NCI-H446 treated with DMSO at 0.1 percent for 48 hours (cell line): ENCODE measurements around the gene IL36A.

Source experiments
- DNase-seq: peaks from one replicate; lab custom pipeline; 2025; lab: John Stamatoyannopoulos, UW

The IL36A gene

DNA sequence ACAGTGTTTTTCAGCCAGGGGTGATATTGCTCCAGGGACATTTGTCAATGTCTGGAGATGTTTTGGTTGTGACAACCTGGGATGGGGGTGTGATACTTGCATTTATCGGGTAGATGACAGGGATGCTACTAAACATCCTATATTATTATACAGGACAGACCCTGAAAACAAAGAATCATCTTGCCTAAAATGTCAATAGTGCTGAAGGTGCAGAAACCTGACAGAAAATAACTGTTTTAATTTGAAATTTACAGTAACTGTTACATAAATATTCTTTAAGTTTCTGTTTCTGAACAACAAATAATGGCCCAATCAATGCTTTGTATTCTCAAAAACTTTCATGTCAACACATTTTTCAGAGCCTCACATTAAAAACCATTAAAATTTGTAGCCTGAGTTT, 2.0 kb downstream of the IL36A start:
- no peak for DNase-seq

DNA sequence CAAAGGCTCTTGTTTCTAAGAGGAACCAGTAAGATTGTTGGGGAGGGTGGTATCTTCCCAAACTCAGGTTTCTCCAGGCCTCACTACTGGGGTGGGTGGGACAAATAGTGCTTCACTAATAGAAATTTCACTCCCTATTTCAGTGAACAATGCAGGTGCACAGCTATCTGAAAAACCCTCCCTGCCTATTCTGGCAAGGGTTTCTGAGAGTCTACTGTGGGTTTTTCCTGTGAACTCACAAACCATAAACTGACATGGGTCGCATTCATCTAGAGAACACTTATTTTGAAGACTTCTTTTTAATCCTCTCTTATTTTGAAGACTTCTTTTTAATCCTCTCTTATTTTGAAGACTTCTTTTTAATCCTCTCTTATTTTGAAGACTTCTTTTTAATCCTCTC, 4.4 kb downstream of the IL36A start:
- DNase-seq: no peak

DNA sequence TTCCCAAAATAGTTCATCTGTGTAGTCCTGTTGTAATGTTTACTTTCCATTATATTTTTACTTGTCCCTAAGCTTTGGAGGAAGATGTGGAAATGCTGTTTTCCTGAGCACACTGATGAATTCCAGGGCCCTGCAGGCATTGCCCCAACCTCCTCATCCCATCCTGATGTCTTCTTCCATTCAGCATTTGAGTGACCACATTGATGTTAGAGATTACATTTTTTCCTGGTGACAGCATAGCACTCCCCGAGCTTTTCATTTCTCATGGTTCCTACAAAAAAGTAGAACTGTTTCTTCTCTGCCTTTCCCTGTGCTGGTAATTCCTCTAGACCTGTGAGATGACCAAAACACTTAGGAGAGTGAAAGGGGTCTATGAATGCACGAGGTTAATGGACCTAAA, 4.8 kb downstream of the IL36A start:
- DNase-seq: no peak

DNA sequence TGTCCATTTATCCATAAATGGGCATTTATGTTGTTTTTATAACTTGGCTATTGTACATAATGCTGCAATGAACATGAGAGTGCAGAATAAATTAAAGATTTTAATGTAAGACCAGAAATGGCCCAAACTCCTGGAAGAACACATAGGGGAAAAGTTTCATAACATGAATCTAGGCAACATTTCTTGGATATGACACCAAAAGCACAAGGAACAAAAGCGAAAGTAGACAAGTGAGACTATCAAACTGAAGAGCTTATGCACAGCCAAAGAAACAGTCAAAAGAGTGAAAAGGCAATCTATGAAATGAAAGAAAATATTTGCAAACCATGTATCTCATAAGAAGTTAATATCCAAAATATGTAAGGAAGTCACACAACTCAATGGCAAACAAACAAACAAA, 5.8 kb downstream of the IL36A start:
- DNase-seq: no peak

DNA sequence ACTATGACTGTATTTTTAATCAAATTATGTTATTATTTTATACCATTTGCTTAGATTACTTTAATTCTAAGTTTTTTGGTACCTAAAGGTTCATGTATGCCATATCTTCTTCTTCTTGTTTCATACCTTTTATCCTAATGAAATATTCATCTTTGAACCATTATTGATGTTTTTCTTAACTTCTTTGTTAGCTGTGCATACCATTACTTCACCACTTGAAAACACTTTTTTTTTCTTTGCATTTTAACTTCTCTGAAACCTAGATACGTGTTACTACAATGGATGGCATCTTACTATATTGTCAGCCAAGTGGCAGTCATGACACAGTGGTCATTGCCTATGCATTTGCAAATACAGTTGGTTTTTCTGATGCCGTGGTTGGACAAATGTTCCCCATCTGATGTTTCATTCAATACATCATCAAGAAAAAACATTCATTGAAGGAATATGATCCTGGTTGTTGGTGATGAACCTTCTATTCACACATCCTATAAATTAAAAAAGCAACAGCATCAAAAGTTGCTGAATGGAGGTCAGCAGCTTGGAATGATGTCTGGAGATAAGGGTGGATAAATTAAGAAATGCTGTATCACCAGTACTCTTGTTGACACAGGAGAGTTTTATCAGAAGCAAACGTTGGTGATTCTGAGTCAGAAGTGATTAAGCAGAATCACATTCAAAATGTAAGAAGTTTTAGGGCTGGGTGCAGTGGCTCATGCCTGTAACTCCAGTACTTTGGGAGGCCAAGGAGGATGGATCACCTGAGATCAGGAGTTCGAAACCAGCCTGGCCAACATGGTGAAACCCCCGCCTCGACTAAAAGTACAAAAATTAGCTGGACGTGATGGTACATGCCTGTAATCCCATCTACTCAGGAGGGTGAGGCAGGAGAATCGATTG, 7.4 kb downstream of the IL36A start:
- DNase-seq: no peak

DNA sequence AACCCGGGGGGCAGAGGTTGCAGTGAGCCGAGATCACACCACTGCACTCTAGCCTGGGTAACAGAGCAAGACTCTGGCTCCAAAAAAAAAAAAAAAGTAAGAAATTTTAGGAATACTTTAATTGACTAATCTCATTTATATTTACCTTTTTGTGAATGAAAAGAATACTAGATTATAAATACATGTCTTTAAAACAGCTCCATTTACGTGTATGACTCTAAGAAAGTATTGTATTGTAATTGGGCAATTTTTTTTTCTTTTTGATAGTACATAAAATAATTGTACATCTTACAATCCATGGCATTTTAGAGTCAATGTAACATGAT, 8.0 kb downstream of the IL36A start:
- no peak for DNase-seq

DNA sequence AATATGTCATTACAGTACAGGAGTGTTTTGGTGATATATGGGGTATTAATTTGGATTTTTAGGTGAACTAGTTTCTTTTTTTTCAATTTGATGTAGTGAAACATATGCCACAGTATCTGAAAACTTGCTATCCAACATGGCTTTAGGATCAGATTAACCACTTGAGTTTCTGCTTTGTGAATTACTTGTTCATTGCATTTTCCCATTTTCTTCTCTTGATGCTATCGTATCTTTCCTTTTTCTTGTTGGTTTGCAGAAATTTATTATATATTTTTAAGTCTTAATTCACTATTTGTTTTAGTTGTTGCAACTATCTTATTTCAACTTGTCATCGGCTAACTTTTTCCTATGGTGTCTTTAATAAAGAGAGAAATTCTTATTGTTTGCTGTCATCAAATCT, 8.8 kb downstream of the IL36A start:
- DNase-seq: no peak

DNA sequence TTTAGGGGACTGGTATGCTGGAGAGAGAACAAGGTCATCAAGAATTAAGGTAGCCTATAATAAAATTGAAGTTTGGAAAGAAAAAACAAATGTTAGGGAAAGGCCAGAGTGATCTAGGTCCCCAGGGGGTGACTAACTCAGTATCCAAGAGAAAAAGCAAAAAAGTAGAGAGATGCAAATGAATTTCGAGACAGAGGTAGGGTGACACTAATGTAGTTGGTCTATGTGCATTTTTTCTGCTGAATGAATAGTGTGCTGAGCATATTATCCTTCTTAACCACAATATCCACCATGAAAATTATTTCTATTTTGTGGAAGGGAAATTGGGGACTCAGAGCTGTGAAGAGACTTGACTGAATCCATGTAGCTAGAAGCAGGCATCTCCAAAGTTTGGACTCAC, 9.8 kb downstream of the IL36A start:
- DNase-seq: no peak

DNA sequence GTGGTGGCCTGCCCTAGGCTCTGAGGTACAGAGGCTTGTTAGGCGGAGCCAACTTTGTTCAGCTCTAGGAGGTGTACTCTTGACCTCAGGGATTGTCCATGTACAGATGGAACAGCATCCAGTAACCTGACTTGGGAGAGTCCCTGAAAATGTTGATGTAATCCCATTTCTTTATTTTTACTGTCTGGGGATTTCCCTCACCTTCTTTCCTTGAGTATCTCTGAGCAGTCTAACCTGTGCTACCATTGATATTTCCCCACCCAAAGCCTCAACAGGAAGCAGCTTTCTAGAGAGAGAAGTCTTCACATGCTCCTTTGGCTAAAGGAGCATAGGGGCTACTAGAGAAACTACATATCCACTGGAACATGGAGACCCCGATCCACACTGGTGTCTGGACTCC, 10.4 kb downstream of the IL36A start:
- DNase-seq: no peak

DNA sequence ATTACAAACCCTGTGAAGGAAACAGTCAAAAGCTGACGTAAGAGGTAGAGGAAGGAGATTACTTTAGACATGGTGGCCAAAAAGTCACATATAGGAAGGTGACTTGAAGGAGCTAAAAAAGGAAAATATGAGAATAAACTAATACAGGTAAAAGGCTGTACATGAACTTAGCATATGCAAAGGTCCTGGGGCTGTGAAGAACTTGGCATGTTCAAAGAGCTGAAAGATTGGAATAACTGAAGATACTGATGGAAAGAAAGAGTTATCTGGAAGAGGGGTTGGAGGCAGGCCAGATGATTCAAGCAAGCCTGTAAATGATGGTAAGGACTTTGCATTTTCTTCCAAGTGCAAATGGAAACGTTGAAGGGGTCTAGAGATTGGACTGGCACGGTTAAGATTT, 13.2 kb downstream of the IL36A start:
- DNase-seq: no peak

DNA sequence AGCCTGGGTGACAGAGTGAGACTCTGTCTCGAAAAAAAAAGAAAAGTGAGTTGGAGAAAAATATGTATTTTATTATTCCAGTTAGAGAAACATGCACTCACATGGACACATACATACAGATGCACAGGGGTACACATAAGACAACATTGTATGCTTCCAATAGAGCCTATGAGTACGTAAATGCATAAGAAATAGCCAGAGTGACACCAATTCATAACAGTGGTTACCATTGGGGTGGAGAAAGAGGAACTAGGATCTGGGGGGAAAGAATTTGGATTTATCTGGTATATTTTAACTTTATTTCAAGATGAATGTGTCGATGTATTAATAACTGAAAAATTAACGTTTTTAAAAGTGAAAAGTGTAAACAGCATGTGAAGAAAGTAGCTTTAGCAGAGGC, 16.1 kb downstream of the IL36A start:
- no peak for DNase-seq

DNA sequence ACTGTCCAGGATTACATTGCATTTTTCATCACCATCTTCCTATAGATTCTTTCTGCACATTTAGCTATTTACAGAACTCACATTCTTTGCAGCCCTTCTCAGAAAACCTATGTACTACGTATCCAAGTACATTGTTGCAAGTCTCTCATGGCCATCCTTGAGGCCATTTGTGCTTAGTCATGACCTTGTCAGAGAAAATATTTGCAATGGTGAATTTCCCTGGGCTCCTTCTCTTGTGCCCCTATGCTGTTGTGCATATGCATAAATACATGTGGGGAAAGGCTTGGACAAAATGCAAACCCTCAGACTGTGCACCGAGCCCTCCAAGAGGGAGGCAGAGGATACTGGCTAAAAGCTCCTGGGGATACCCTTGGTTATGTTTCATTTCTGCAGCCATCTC, 19.5 kb downstream of the IL36A start:
- DNase-seq: no peak

DNA sequence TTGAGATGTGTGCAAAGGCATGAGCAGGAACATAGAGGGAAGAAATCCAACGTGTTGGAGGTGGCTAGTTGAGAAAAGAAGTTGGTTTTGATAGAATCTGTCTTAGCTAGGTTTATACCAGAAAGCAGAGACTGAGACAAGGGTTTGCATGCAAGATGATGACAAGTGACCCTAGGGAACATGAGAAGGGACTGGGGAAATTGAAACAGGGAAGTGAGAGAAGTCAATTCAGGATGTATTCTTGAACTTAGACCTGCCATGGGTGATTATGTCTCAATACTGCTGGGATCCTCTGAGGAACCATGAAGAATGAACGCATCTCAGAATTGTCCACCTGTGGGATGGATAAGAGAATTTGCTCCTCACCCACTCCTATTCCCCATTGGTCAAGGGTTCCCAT, 20.5 kb downstream of the IL36A start:
- no peak for DNase-seq

DNA sequence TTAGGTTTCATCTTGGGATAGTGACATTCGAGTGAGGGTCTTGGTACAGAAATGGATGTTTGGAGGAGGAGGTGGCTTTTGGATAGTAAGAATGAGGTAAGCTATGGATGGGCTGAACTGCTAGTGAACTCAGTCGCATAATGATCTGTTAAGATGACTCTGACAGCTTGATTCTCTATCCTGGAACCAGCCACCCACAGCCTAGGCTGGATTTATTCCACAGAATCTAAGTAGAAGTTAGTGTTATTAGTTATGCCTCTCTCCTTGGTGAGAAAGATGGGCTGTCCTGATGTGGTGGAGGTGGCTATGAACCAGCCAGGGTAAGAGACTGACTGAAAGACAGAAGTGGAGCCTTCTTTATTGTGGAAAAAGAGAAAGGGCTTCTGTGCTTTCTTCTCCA, 22.4 kb downstream of the IL36A start:
- no peak for DNase-seq

DNA sequence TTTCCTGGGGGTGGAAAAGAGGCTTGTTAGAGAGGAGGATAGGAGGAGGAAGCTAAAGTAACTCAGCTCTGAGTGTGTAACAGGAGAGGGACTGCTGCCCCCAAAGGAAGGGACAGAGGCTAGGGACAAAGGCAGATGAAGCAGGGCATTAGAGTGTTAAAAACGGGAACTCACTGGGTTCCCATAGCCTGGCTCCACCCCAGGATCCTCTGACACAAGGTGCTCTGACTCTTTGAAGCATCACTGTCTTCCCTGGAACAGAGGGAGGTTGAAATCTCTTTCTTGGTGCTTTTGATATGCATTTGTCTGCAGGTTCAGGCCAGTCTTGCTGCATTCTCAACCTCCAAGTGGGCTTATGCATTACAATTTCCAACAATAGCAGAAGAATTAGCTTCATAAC, 22.9 kb downstream of the IL36A start:
- DNase-seq: no peak

DNA sequence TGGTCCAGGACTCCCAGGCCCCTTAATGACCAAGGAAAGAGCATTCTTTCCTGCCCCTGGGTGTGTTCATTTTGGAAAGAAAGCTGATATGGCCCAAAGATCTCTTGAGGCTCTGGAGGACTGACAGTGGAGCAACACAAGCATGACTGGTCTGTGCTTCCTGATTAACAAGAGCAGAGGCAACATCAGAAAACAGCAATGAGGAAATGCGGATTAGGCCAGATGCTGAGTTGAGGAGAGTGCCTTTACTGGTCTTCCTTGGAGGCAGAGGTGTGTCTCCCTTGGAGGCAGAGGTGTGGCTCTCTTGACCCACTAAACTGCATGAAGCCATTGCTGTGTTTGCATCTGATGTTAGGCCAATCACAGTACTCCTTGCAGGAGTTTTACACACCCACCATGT, 27.5 kb downstream of the IL36A start:
- DNase-seq: no peak

DNA sequence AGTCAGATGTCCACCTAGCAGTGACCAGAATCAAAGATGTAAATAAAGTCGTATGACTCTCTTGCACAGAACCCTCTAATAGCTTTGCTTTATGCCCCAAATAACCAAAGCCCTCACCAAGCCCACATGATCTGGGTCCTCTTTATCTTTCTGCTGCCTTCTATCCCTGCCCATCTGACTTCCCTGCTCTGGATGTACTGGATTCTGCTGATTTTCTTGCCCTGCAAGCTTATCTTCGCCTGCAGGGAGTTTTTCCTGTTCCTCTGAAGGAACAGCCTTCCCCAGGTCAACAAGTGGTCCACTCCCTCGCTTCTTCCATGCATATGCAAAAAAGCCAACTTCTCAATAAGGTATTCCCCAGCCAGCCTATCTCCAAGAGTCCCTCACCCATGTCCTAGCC, 28.8 kb downstream of the IL36A start:
- no peak for DNase-seq

DNA sequence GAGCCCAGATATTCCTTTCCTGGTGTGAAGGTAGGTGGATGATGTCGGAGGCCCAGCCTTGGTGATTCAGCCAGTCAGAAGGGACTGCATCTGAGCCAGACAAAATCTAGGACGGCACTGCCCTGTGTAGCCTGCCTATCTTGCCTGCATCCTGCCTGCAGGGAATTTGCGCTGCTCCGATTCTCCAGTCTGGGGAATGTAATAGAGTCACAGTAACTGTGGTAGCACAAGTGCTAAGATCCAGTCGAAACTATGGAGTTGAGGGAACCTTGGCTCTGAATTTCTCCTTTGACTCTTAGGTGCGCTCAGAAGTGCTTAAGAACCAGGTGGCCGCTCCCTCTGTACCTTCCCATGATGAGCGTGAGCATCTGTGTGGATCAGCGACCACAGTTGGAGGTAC, 31.5 kb downstream of the IL36A start:
- DNase-seq: no peak

DNA sequence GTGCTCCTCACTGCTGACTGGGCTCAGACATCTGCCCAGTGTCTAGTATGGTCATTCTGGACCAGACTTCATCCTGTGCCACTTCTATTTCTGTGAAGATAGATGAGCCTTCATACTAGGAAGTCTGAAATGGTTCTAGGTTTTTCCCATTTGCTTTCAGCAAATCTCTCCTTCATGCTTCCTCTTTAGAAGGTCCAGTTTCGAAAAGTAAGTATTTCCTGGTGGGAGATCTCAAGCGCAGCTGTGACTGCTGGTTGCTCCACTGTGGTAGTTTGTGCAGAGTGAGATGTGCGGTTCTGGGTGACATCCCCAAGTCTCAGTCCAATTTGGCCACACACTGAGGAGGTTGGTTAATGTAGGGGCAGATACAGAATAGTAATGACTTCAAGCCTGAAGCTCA, 33.0 kb downstream of the IL36A start:
- no peak for DNase-seq

DNA sequence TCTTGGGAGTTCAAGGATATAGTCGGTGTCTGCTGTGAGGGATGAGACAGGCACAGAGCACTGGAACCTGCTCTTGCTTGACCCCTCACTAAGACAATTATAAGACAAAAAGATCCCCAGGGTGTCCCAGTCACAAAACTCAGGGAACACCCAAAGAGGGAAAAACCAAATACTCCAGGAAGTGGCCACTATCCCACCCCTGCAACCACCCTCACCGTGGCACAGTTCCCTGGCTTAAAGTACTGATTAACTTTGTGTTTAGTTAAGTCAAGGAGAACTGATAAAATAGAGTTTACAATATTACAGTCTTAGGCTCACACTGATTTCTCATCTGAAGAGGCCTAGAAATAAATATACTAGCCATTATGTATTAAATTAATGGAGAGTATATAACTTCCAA, 33.9 kb downstream of the IL36A start:
- no peak for DNase-seq

DNA sequence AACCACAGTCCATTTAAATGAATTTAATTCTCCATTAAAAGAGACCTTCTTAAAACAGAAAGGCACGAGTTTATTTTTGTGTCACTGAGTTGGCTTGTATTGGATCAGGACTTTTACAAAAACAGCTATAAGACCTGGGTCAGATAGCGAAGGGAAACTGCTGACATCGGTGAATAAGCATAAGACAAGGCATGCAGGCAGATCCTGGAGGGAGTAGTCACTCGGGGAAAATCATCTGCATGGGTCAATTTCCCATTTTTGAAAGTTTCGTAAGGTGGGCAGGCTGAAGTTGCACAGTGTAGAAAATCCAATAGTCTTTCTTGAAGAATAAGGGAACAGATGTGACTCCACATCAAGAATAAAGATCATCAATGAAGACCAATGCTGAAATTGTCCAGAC, 34.5 kb downstream of the IL36A start:
- no peak for DNase-seq

DNA sequence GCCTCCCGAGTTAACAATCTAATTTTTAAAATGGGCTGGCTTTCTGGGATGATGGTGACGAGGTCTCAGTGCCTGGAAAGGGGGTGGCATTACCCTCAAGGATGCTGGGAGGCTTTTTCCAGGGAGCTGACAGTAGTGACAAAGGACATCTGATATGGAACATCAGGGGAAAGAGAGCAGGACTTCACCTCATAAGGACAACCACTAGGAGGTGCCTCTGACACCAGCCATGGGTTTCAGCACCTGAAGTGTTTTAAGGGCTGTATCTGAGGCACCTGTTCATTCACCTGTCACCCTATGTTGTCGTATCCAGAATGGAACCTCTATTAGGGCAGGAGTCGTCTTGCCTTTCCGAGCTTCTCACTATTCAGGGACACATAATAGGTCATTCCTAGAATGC, 36.6 kb downstream of the IL36A start:
- no peak for DNase-seq

DNA sequence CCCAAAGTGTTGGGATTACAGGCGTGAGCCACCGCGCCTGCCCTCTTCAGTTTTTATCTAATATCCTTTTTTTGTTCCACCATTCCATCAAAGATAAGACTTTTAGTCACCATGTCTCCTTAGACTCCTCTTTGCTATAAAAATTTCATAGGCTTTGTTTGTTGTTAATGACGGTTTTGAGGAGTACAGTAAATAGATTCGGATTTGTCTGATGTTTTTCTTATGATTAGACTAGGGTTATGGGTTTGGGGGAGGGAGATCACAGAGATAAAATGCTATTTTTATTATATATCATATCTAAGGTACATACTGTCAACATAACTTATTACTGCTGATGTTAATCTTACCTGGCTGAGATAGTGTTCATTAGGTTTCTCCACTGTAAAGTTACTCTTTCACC, 41.2 kb downstream of the IL36A start:
- no peak for DNase-seq
